ENCODE results near the gene CARM1. TPM values are rescaled to one million over a fixed set of nuclear protein-coding genes. Genes with fewer than 3 reads are reported as not detected.

The CARM1 gene
- total and polyA plus RNA-seq, 2 of the 13 experiments (the other 11 are each of a cell fraction or from before 2014, with no cell fraction given), result 27.6 to 55.8 TPM

GRCh38 chr19:10881403-10882107 lies 10.2 kb downstream of the CARM1 start (continued):
- no peak for TF ChIP-seq ZNF646 (CRISPR knock-in tag; IDR thresholded peaks at IDR 0.05)
- no peak for TF ChIP-seq THAP9 (CRISPR knock-in tag; IDR thresholded peaks at IDR 0.05; ENCODE audit: borderline replicate concordance)
- peak in 1 of 2 experiments; percentile 69; a peak in 1 of 4 replicates for TF ChIP-seq NR2F1 (CRISPR knock-in tag; IDR thresholded peaks at IDR 0.05)
- no peak for TF ChIP-seq ZBTB20 (CRISPR knock-in tag; IDR thresholded peaks at IDR 0.05; ENCODE audit: borderline replicate concordance, low read depth)
- TF ChIP-seq ZFP41 (CRISPR knock-in tag; IDR thresholded peaks at IDR 0.05; ENCODE audit: borderline replicate concordance), result no peak
- TF ChIP-seq ZNF235 (CRISPR knock-in tag; IDR thresholded peaks at IDR 0.05; ENCODE audit: borderline replicate concordance), result no peak
- no peak for TF ChIP-seq ZNF605 (CRISPR knock-in tag; IDR thresholded peaks at IDR 0.05)
- TF ChIP-seq ZNF644 (CRISPR knock-in tag; IDR thresholded peaks at IDR 0.05; ENCODE audit: low read depth), result no peak
- TF ChIP-seq SOX6 (IDR thresholded peaks at IDR 0.05), result no peak
- TF ChIP-seq SOX6 (CRISPR knock-in tag; IDR thresholded peaks at IDR 0.05), result peak; percentile 32; the same call in 1 of the 2 replicates
- TF ChIP-seq RXRB (CRISPR knock-in tag; IDR thresholded peaks at IDR 0.05; ENCODE audit: borderline replicate concordance), result peak; percentile 49; the same call in 1 of the 2 replicates
- no peak for TF ChIP-seq SMC3 (IDR thresholded peaks at IDR 0.05; ENCODE audit: low read length)
- TF ChIP-seq ZNF281 (CRISPR knock-in tag; IDR thresholded peaks at IDR 0.05; ENCODE audit: borderline replicate concordance), result peak; percentile 68; the same call in 1 of the 2 replicates
- TF ChIP-seq SPEN (CRISPR knock-in tag; IDR thresholded peaks at IDR 0.05; ENCODE audit: low read depth), result no peak
- TF ChIP-seq THRA (CRISPR knock-in tag; IDR thresholded peaks at IDR 0.05; ENCODE audit: borderline replicate concordance), result peak; percentile 59; the same call in 1 of the 2 replicates
